Heart right ventricle (tissue), 16 donors: ENCODE data around the gene SGSM2. TPM values are rescaled to one million over a fixed set of nuclear protein-coding genes. Genes with fewer than 3 reads are reported as not detected.
A peak's percentile ranks its signal among the peaks of the same experiment; 100 is the strongest.

Experiments
- ATAC-seq, 8 donors: fragments of 200-7000 bp; cut with Tn5 transposase; one replicate each; pipeline ENCODE4 v1.9.1; 2020; ENCODE audit warnings: mild to moderate bottlenecking in 8 of 8, moderate library complexity in 8 of 8, moderate number of reproducible peaks in 1 of 8
- DNase-seq, 2 donors: peaks; one replicate each; pipeline ENCODE4 v3.0.0-alpha.2; 2020
- H3K27ac ChIP-seq, 10 donors: fragments of 200-600 bp; sonication (generic) in 2 of 10; one replicate each; pipeline versions ENCODE4 v1.5.0 to v1.8.0; 2020 to 2022; ENCODE audit warnings: mild to moderate bottlenecking in 3 of 10
- H3K27me3 ChIP-seq, 7 donors: fragments of 200-600 bp; one replicate each; pipeline ENCODE4 v1.8.0; 2021 to 2022; ENCODE audit warnings: mild to moderate bottlenecking in 2 of 7
- H3K36me3 ChIP-seq, 9 donors: fragments of 200-600 bp; sonication (generic) in 1 of 9; one replicate each; pipeline versions ENCODE4 v1.5.0 to v1.8.0; 2020 to 2022; ENCODE audit warnings: mild to moderate bottlenecking in 2 of 9
- H3K4me1 ChIP-seq, 9 donors: fragments of 200-600 bp; sonication (generic) in 1 of 9; one replicate each; pipeline versions ENCODE4 v1.5.0 to v1.8.0; 2020 to 2022; ENCODE audit warnings: mild to moderate bottlenecking in 4 of 9
- H3K4me3 ChIP-seq, 10 donors: fragments of 200-600 bp; sonication (generic) in 2 of 10; one replicate each; pipeline versions ENCODE4 v1.5.0 to v1.8.0; 2020 to 2022; ENCODE audit warnings: mild to moderate bottlenecking in 7 of 10, moderate library complexity in 2 of 10
- H3K9me3 ChIP-seq, 11 donors: fragments of 200-600 bp in 10 of 11; sonication (generic) in 2 of 11; one replicate each; pipeline versions ENCODE4 v1.5.0 to v1.8.0; 2013 to 2022; ENCODE audit warnings: mild to moderate bottlenecking in 2 of 11, control low read depth in 1 of 11, moderate library complexity in 1 of 11
- WGBS, 2 donors: extraction: QIAGEN DNeasy Blood & Tissue Kit; methylation state at CpG; one replicate each; pipeline ENCODE4 v1.1.7; 2013; ENCODE audit warnings: inconsistent platforms in 1 of 2; 5-methylcytosine and 5-hydroxymethylcytosine counted together
- intact Hi-C, 10 donors: fragments of 100-400 bp; cut with DNase I; formaldehyde crosslinking; loops; one replicate each; pipeline versions ENCODE4 v1.11.1 to v1.14.2; 2022
- polyA plus RNA-seq, 2 donors: library from polyadenylated mRNA; stranded (reverse); fragments of 200-250 nt; gene quantifications; one replicate each; pipeline ENCODE4 v1.2.3, GENCODE V29; 2013
- total RNA-seq, 10 donors: library from RNA; stranded (reverse); fragmentation: NEBNext Ultra II Directional in 3 of 10; extraction: Animal tissue kit (Norgen Biotek cat#: 25700) in 3 of 10; gene quantifications; one replicate each; pipeline versions ENCODE4 v1.2.1 to v1.2.4, GENCODE V29; 2021 to 2023
- TF ChIP-seq, protein P1 (sequence below), 9 donors: fragments of 200-600 bp; sonication (generic) in 2 of 9; IDR thresholded peaks; one replicate each; pipeline versions ENCODE4 v1.5.0 to v1.8.0; 2021 to 2022; ENCODE audit warnings: antibody characterized with exemption in 9 of 9, mild to moderate bottlenecking in 5 of 9, moderate library complexity in 1 of 9
- donor health status: Arrhythmogenic right ventricular cardiomyopathy.
- donor health status: ischemic (EF 13 %, LVEDD 7.1; RV severe dilation, severe dysfunction).
- donor health status: healthy with polysubstance abuse.
- donor health status: DM: no; HTN: yes; CAD: no.
- donor health status: DM: no; HTN: no; CAD: no.
- donor health status: ischemic (EF 25% LVEDD 6.9; RV normal size, moderate dysfunction).
- donor health status: ischemic (EF 25% LVEDD 5.7; RV mildly dilated, moderate dysfunction).
- donor health status: healthy.
- donor health status: DM: yes; HTN: yes; CAD: no.
- donor health status: Ischemic cardiomyopathy.
- donor health status: ischemic (EF 35%, LVEDD 5.7; RV mildly dilated, moderate dysfunction).
- donor health status: nonischemic (EF 11% LVEDD 7.7; RV severe dilation, severe dysfunction).
- donor health status: DM: yes; HTN: yes; CAD: no.
- donor health status: PGD.
- donor health status: ischemic (EF 29% LVEDD 5.4; RV normal size, mild dysfunction).
- donor health status: nonischemic (EF 23%, LVEDD 6.1; RV moderate dilation, normal function).

SGSM2 gene
- total and polyA plus RNA-seq, 12 donors: 21.0 to 75.1 (median 27.0) TPM

DNA sequence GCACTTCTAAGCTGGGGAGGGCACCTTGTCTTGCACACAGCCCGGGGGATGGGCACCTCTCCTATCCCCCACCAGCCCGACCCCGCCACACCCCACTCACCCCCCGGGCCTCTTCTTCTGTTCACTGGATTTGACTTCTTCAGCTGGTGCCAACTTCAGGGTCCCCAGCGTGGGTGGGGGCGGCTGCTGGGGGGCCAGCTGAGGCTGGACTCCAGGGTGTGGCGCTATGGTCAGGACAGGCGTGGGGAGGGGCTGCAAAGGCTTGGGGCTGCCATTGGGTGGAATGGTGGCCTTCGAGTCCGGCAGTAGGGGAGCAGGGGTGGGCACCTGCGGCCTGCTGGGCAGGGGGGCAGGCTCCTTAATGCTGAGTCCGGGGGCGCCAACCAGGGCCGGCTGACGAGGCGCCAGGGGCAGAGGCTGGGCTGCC is 57.5 kb downstream of the SGSM2 start:
- DNase-seq: no peak
- WGBS, 2 donors: 85 to 90% methylated on average over 14 to 16 of the region's 16 CpGs
- TF ChIP-seq, protein P1, sequence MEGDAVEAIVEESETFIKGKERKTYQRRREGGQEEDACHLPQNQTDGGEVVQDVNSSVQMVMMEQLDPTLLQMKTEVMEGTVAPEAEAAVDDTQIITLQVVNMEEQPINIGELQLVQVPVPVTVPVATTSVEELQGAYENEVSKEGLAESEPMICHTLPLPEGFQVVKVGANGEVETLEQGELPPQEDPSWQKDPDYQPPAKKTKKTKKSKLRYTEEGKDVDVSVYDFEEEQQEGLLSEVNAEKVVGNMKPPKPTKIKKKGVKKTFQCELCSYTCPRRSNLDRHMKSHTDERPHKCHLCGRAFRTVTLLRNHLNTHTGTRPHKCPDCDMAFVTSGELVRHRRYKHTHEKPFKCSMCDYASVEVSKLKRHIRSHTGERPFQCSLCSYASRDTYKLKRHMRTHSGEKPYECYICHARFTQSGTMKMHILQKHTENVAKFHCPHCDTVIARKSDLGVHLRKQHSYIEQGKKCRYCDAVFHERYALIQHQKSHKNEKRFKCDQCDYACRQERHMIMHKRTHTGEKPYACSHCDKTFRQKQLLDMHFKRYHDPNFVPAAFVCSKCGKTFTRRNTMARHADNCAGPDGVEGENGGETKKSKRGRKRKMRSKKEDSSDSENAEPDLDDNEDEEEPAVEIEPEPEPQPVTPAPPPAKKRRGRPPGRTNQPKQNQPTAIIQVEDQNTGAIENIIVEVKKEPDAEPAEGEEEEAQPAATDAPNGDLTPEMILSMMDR (IDR thresholded peaks at IDR 0.05): no peak
- H3K27ac ChIP-seq: peak overlapping the region in 9 of 10 donors; percentile 92 to 100 (median 99)
- intact Hi-C loops: loop anchor here in 2 of 10 donors (10.0 kb wide), 3 partner anchors 220 to 340 kb away; partner anchors contain the start of gene HIC1 (in 1 of the 2)
- peaks cover 61 to 82% (median 76%) of the 10 kb centered on the region in 9 donors for H3K4me1 ChIP-seq
- H3K4me3 ChIP-seq: peak overlapping the region in 2 of 10 donors; percentile 64 to 71
- no peaks in the 10 kb centered on the region for H3K27me3 ChIP-seq
- peaks cover 0 to 6% (median 0%) of the 10 kb centered on the region in 9 donors for H3K36me3 ChIP-seq
- ATAC-seq: no peak
- H3K9me3 ChIP-seq: no peaks in the 10 kb centered on the region

DNA sequence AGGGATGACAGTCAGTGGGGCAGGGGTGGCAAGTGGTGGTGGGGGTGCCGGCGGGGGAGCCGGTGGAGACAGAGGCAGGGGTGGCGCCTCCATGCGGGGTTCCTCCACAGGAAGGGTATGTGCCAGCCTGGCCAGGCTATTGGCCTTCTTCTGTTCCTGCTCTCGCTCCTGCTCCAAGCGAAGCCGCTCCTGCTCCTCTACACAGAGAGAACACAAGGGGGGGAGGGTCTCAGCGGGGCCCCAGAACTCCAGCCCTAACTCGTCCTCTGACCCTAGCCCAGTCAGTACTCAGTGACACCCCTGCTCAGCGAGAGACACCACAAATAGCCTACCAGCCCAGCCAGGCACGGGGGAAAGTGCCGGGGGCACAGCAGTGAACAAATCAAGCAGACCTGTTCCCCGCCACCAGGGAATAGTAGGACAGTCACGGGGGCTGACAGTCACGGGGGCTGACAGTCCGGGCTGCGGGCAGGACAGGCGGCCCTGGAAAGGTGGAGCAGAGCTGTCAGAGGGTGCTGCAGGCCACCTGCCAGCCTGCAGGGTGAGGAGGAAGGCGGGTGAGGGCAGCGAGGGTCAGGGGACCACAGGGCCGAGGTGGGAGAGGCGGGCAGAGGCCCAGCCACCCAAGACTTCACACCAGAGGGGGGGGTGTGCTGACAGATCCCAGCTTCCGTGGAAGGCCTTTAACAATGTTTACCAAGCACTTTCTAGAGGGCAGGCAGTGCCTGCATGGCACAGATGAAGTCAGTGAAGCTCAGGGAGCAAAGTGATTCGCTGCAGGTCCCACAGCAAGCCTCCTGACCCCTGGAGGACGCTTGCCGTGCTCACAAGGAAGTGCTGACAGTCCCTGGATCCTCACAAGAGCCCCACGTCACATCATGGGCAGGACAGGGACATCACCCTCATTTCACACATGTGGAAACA is 58.2 kb downstream of the SGSM2 start:
- H3K27me3 ChIP-seq: no peaks in the 10 kb centered on the region
- H3K4me1 ChIP-seq: peaks cover 55 to 74% (median 70%) of the 10 kb centered on the region in 9 donors
- no peaks in the 10 kb centered on the region for H3K36me3 ChIP-seq
- intact Hi-C loops: loop anchor here in 2 of 10 donors (10.0 kb wide), 3 partner anchors 221 to 341 kb away; partner anchors contain the start of gene HIC1 (in 1 of the 2)
- H3K4me3 ChIP-seq: peak overlapping the region in 6 of 10 donors; percentile 26 to 55 (median 48)
- H3K9me3 ChIP-seq: no peaks in the 10 kb centered on the region
- H3K27ac ChIP-seq: peak overlapping the region; percentile 65 to 100 (median 98)
- no peak for DNase-seq
- TF ChIP-seq, protein P1 (IDR thresholded peaks at IDR 0.05): peak in 1 of 9 donors; percentile 19
- no peak for ATAC-seq
- 47 to 58% methylated on average over 26 to 28 of the region's 28 CpGs for WGBS, 2 donors

DNA sequence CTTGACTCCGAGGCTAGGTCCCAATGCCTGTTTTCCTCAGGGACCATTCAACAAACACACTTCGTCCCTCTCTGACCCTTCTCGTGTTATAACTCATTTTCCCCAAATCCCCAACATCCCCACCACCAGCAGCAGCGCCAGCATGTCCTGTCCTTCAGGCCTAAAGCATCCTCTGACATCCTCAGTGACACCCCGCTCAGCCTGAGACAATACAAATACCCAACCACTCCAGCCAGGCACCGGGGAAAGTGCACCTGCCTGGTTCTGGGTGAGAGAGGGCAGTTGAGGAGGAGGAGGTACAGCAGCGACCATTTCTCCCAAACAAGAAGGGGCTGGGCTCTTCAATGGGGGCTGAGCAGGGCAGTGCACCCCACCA is 58.9 kb downstream of the SGSM2 start:
- intact Hi-C loops: loop anchor here in 2 of 10 donors (10.0 kb wide), 3 partner anchors 221 to 341 kb away; partner anchors contain the start of gene HIC1 (in 1 of the 2)
- Histone ChIP-seq H3K9me3 (no peaks in the 10 kb centered on the region), H3K27ac (peak overlapping the region; percentile 65 to 100 (median 98)), H3K27me3 (no peaks in the 10 kb centered on the region), H3K4me1 (peaks cover 50 to 68% (median 63%) of the 10 kb centered on the region in 9 donors), H3K4me3 (peak overlapping the region in 9 of 10 donors; percentile 26 to 55 (median 47)), H3K36me3 (no peaks in the 10 kb centered on the region)
- TF ChIP-seq, protein P1 (IDR thresholded peaks at IDR 0.05): no peak
- ATAC-seq (no peak), DNase-seq (no peak)
- 40% methylated on average over 7 of the region's 7 CpGs for WGBS, 2 donors

DNA sequence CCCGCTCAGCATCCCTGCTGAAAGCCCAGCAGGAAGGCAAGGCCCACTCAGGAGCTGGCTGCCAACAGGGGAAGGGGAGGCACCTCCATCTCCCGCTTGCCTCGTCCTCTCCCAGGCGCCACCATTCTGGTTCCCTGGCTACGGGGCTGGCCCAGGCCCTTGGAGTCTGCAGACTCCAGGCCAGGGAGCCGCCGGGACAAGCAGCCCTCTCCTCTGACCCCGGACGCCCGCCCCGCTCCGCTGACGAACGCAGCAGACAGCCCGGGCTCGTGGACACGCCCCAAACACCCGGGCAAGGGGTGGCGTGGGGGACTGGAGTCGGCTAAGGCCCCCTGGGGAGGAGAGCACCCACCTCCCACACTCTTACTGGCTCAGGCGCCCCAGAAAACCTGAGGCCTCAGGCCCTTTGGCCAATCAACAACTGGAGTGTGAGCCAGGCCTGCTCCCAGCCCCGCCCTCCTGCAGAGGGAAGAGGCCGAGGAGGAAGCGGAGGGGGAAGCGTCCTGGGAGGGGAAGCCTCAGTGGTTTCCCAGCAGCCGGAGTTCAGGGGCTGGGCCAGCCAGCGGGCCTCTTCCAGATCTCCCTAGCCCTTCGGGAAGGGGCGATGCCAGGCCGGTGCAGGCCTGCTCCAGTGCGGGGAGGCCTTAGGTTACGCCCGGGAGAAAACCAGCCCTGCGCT is 59.4 kb downstream of the SGSM2 start:
- intact Hi-C loops: loop anchor here in 2 of 10 donors (10.0 kb wide), 3 partner anchors 222 to 342 kb away; partner anchors contain the start of gene HIC1 (in 1 of the 2)
- no peaks in the 10 kb centered on the region for H3K36me3 ChIP-seq
- H3K4me1 ChIP-seq: peaks cover 45 to 62% (median 58%) of the 10 kb centered on the region in 9 donors
- DNase-seq (peak; percentile 92 to 96), ATAC-seq (peak; percentile 9 to 53 (median 40))
- TF ChIP-seq, protein P1 (IDR thresholded peaks at IDR 0.05): no peak
- H3K9me3 ChIP-seq: no peaks in the 10 kb centered on the region
- H3K27ac ChIP-seq: peak overlapping the region; percentile 65 to 100 (median 98)
- 2 to 5% methylated on average over 32 to 34 of the region's 34 CpGs for WGBS, 2 donors
- no peaks in the 10 kb centered on the region for H3K27me3 ChIP-seq
- peak overlapping the region in 9 of 10 donors; percentile 26 to 55 (median 47) for H3K4me3 ChIP-seq
